NCI-H2227 (cell line): ENCODE measurements around the gene TBXAS1.
A peak's percentile ranks its signal among the peaks of the same experiment; 100 is the strongest.

Source experiments
- DNase-seq: peaks from one replicate; lab custom pipeline; 2025; ENCODE audit not compliant: unreplicated experiment; lab: John Stamatoyannopoulos, UW

TBXAS1 gene

GRCh38 chr7:140039896-140040295 is 210.8 kb downstream of the TBXAS1 start:
- DNase-seq, result no peak

- no peak for DNase-seq
These were observed 212.8 kb downstream of the TBXAS1 start for GRCh38 chr7:140041659-140042385.

- DNase-seq, result no peak
These were observed 213.3 kb downstream of the TBXAS1 start for GRCh38 chr7:140042386-140042670.

- DNase-seq, result no peak
These were observed 215.2 kb downstream of the TBXAS1 start for GRCh38 chr7:140044251-140044650.

GRCh38 chr7:140045697-140046096 is 216.6 kb downstream of the TBXAS1 start:
- DNase-seq, result no peak

GRCh38 chr7:140047197-140047596 is 218.1 kb downstream of the TBXAS1 start:
- DNase-seq, result no peak

- DNase-seq, result no peak
These were observed 219.1 kb downstream of the TBXAS1 start for GRCh38 chr7:140048138-140048537.

GRCh38 chr7:140048989-140049338 is 219.9 kb downstream of the TBXAS1 start:
- no peak for DNase-seq

- DNase-seq, result no peak
These were observed 220.4 kb downstream of the TBXAS1 start for GRCh38 chr7:140049339-140050024.

- no peak for DNase-seq
These were observed 221.0 kb downstream of the TBXAS1 start for GRCh38 chr7:140050100-140050499.

- DNase-seq, result no peak
These were observed 222.8 kb downstream of the TBXAS1 start for GRCh38 chr7:140051820-140052219.

- no peak for DNase-seq
These were observed 224.9 kb downstream of the TBXAS1 start for GRCh38 chr7:140053812-140054539.

- no peak for DNase-seq
These were observed 225.7 kb downstream of the TBXAS1 start for GRCh38 chr7:140054751-140055150.

GRCh38 chr7:140055833-140056232 is 226.8 kb downstream of the TBXAS1 start:
- DNase-seq, result no peak

GRCh38 chr7:140056431-140057142 is 227.5 kb downstream of the TBXAS1 start:
- DNase-seq, result no peak

- no peak for DNase-seq
These were observed 228.1 kb downstream of the TBXAS1 start for GRCh38 chr7:140057143-140057535.

- no peak for DNase-seq
These were observed 229.5 kb downstream of the TBXAS1 start for GRCh38 chr7:140058517-140058916.

- DNase-seq, result peak; percentile 31
These were observed 230.5 kb downstream of the TBXAS1 start for GRCh38 chr7:140059273-140060242.

GRCh38 chr7:140060243-140060630 is 231.2 kb downstream of the TBXAS1 start:
- DNase-seq, result no peak

GRCh38 chr7:140060788-140061606 is 231.9 kb downstream of the TBXAS1 start:
- DNase-seq, result no peak
